OCI-LY7 (cell line): ENCODE data around the gene BARX2.

Source experiments
- EZH2phosphoT487 ChIP-seq: fragments of 200-600 bp; sonication (generic); IDR thresholded peaks from 2 replicates; pipeline ENCODE4 v1.6.1; 2018; ENCODE audit warnings: low read depth, borderline replicate concordance, mild to moderate bottlenecking, mixed run types, antibody characterized with exemption, low read length, moderate library complexity, mixed read lengths
- TF ChIP-seq, protein P1 (sequence below): fragments of 200-600 bp; sonication (generic); conservative IDR thresholded peaks from 2 replicates; pipeline ENCODE4 v1.5.1; 2014; ENCODE audit warnings: mild to moderate bottlenecking, antibody characterized with exemption, low read length, moderate library complexity, mixed read lengths

- TF ChIP-seq, protein P1, sequence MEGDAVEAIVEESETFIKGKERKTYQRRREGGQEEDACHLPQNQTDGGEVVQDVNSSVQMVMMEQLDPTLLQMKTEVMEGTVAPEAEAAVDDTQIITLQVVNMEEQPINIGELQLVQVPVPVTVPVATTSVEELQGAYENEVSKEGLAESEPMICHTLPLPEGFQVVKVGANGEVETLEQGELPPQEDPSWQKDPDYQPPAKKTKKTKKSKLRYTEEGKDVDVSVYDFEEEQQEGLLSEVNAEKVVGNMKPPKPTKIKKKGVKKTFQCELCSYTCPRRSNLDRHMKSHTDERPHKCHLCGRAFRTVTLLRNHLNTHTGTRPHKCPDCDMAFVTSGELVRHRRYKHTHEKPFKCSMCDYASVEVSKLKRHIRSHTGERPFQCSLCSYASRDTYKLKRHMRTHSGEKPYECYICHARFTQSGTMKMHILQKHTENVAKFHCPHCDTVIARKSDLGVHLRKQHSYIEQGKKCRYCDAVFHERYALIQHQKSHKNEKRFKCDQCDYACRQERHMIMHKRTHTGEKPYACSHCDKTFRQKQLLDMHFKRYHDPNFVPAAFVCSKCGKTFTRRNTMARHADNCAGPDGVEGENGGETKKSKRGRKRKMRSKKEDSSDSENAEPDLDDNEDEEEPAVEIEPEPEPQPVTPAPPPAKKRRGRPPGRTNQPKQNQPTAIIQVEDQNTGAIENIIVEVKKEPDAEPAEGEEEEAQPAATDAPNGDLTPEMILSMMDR = no peak
- TF ChIP-seq EZH2phosphoT487 = no peak
Measured at GRCh38 chr11:129388824-129389223, 13.2 kb downstream of the BARX2 start.
